Mesenchymal stem cell (in vitro differentiated cells and primary cell): ENCODE results near the gene CHCHD6.

Experiments
- DNase-seq: peaks from one replicate; pipeline ENCODE4 v3.0.0-alpha.2; 2013
- H2AFZ ChIP-seq: one replicate; pipeline ENCODE4 v1.6.1; 2013; ENCODE audit warnings: low read depth, mild to moderate bottlenecking, control low read depth, inconsistent platforms, low read length, moderate library complexity
- H2AK5ac ChIP-seq: 2 replicates; pipeline ENCODE4 v1.6.1; 2013; ENCODE audit warnings: low read length, moderate library complexity, mild to moderate bottlenecking, inconsistent platforms; ENCODE audit not compliant: severe bottlenecking
- H2BK120ac ChIP-seq: one replicate; pipeline ENCODE4 v1.6.1; 2013; ENCODE audit warnings: low read depth, mild to moderate bottlenecking, inconsistent platforms, low read length, moderate library complexity
- H2BK12ac ChIP-seq, 2 experiments: one replicate each; pipeline ENCODE4 v1.6.1; 2013; ENCODE audit warnings: inconsistent platforms in 2 of 2, low read length in 2 of 2, mild to moderate bottlenecking in 2 of 2, moderate library complexity in 2 of 2, control low read depth in 1 of 2
- H2BK15ac ChIP-seq: one replicate; pipeline ENCODE4 v1.6.1; 2013; ENCODE audit warnings: mild to moderate bottlenecking, low read depth, inconsistent platforms; ENCODE audit not compliant: poor library complexity, severe bottlenecking
- H2BK5ac ChIP-seq: 2 replicates; pipeline ENCODE4 v1.6.1; 2013; ENCODE audit warnings: low read depth, mild to moderate bottlenecking, low read length, control low read depth, inconsistent platforms; ENCODE audit not compliant: poor library complexity, severe bottlenecking
- H3K14ac ChIP-seq, 2 experiments: one replicate each; pipeline ENCODE4 v1.6.1; 2013; ENCODE audit warnings: inconsistent platforms in 2 of 2, low read length in 2 of 2, control low read depth in 1 of 2, mild to moderate bottlenecking in 1 of 2, moderate library complexity in 1 of 2
- H3K18ac ChIP-seq, 2 experiments: one replicate each; pipeline ENCODE4 v1.6.1; 2013; ENCODE audit warnings: inconsistent platforms in 2 of 2, low read length in 2 of 2, control low read depth in 1 of 2, low read depth in 1 of 2, mild to moderate bottlenecking in 1 of 2
- H3K23ac ChIP-seq, 2 experiments: one replicate each; pipeline ENCODE4 v1.6.1; 2013; ENCODE audit warnings: inconsistent platforms in 2 of 2, low read length in 2 of 2, mild to moderate bottlenecking in 2 of 2, moderate library complexity in 2 of 2, control low read depth in 1 of 2
- H3K27ac ChIP-seq: 2 replicates; pipeline ENCODE4 v1.5.1; 2013; ENCODE audit warnings: mild to moderate bottlenecking, moderate library complexity, low read length, control low read depth, inconsistent platforms; ENCODE audit not compliant: poor library complexity, severe bottlenecking
- H3K27me3 ChIP-seq, 2 experiments: 2 replicates each; pipeline versions ENCODE4 v1.6.1 to v1.7.0; 2013; ENCODE audit warnings: low read length in 2 of 2, mild to moderate bottlenecking in 2 of 2, moderate library complexity in 2 of 2, control low read depth in 1 of 2, inconsistent platforms in 1 of 2; ENCODE audit not compliant: control insufficient read depth in 1 of 2, insufficient read depth in 1 of 2
- H3K36me3 ChIP-seq, 2 experiments: 2 replicates each; pipeline versions ENCODE4 v1.6.1 to v1.7.0; 2013; ENCODE audit warnings: low read length in 2 of 2, control low read depth in 1 of 2, inconsistent platforms in 1 of 2, low read depth in 1 of 2, mild to moderate bottlenecking in 1 of 2; ENCODE audit not compliant: insufficient read depth in 2 of 2, control insufficient read depth in 1 of 2
- H3K4ac ChIP-seq, 2 experiments: one replicate each; pipeline ENCODE4 v1.6.1; 2013; ENCODE audit warnings: inconsistent platforms in 2 of 2, low read length in 2 of 2, mild to moderate bottlenecking in 2 of 2, moderate library complexity in 2 of 2, control low read depth in 1 of 2, low read depth in 1 of 2
- H3K4me1 ChIP-seq: 2 replicates; pipeline ENCODE4 v1.6.1; 2013; ENCODE audit warnings: low read depth, low read length, control low read depth; ENCODE audit not compliant: control insufficient read depth, insufficient read depth
- H3K4me2 ChIP-seq: 2 replicates; pipeline ENCODE4 v1.6.1; 2013; ENCODE audit warnings: low read length, mild to moderate bottlenecking, inconsistent platforms; ENCODE audit not compliant: poor library complexity, severe bottlenecking
- H3K4me3 ChIP-seq, 2 experiments: 2 replicates each; pipeline versions ENCODE4 v1.5.1 to v1.7.0; 2013; ENCODE audit warnings: low read length in 2 of 2, mild to moderate bottlenecking in 2 of 2, control low read depth in 1 of 2, low read depth in 1 of 2; ENCODE audit not compliant: insufficient read depth in 1 of 2
- H3K79me1 ChIP-seq: replicated peaks from 2 replicates; pipeline ENCODE4 v1.6.1; 2013; ENCODE audit warnings: mild to moderate bottlenecking, control low read depth, low read length, inconsistent platforms; ENCODE audit not compliant: poor library complexity, severe bottlenecking
- H3K9ac ChIP-seq: 2 replicates; pipeline ENCODE4 v1.7.0; 2013; ENCODE audit warnings: mild to moderate bottlenecking, low read length, moderate library complexity
- H3K9me3 ChIP-seq: 2 replicates; pipeline ENCODE4 v1.7.0; 2013; ENCODE audit warnings: mild to moderate bottlenecking, low read length; ENCODE audit not compliant: control insufficient read depth
- H4K8ac ChIP-seq: one replicate; pipeline ENCODE4 v1.6.1; 2013; ENCODE audit warnings: inconsistent platforms, mild to moderate bottlenecking, low read length, moderate library complexity
- H4K91ac ChIP-seq: one replicate; pipeline ENCODE4 v1.6.1; 2013; ENCODE audit warnings: mild to moderate bottlenecking, low read length, inconsistent platforms
- WGBS: methylation state at CpG from one replicate; pipeline ENCODE4 v1.1.7; 2013; ENCODE audit warnings: mixed read lengths; 5-methylcytosine and 5-hydroxymethylcytosine counted together

CHCHD6 gene

GRCh38 chr3:126749547-126749875, 45.5 kb downstream of the CHCHD6 start:
- Histone ChIP-seq H2BK12ac (no peak overlapping the region), H3K79me1 (peaks cover 16% of the 10 kb centered on the region), H2BK15ac (no peak overlapping the region), H3K4me3 (no peak overlapping the region), H4K8ac (no peak overlapping the region), H3K4me2 (no peak overlapping the region), H3K36me3 (no peaks in the 10 kb centered on the region), H4K91ac (no peak overlapping the region), H3K18ac (no peak overlapping the region), H3K27ac (no peak overlapping the region), H2BK5ac (no peak overlapping the region), H3K4ac (no peak overlapping the region), H3K14ac (no peak overlapping the region), H3K9ac (no peak overlapping the region), H3K9me3 (no peaks in the 10 kb centered on the region), H2AK5ac (no peak overlapping the region), H2AFZ (no peak overlapping the region), H3K4me1 (peaks cover 29% of the 10 kb centered on the region), H3K23ac (no peak overlapping the region), H2BK120ac (no peak overlapping the region), H3K27me3 (no peaks in the 10 kb centered on the region)
- DNase-seq: no peak
- WGBS: 99% methylated on average over 3 of the region's 3 CpGs

GRCh38 chr3:126749931-126750755, 46.1 kb downstream of the CHCHD6 start:
- peaks cover 30% of the 10 kb centered on the region for H3K4me1 ChIP-seq
- H3K23ac ChIP-seq: no peak overlapping the region
- H2BK12ac ChIP-seq: no peak overlapping the region
- no peak overlapping the region for H3K4me3 ChIP-seq
- H2BK15ac ChIP-seq: no peak overlapping the region
- no peak overlapping the region for H3K27ac ChIP-seq
- WGBS: 94% methylated on average over 8 of the region's 8 CpGs
- no peak overlapping the region for H3K4ac ChIP-seq
- H4K91ac ChIP-seq: peak overlapping the region; percentile 10
- H3K79me1 ChIP-seq: peaks cover 21% of the 10 kb centered on the region
- no peaks in the 10 kb centered on the region for H3K27me3 ChIP-seq
- no peak overlapping the region for H2AK5ac ChIP-seq
- H3K9me3 ChIP-seq: no peaks in the 10 kb centered on the region
- no peak overlapping the region for H3K18ac ChIP-seq
- no peak overlapping the region for H3K9ac ChIP-seq
- H3K14ac ChIP-seq: no peak overlapping the region
- no peak for DNase-seq
- H3K36me3 ChIP-seq: no peaks in the 10 kb centered on the region
- H4K8ac ChIP-seq: peak overlapping the region; percentile 22
- H2BK120ac ChIP-seq: no peak overlapping the region
- H2BK5ac ChIP-seq: no peak overlapping the region
- no peak overlapping the region for H3K4me2 ChIP-seq
- no peak overlapping the region for H2AFZ ChIP-seq

- H3K27ac ChIP-seq: no peak overlapping the region
- no peak overlapping the region for H2BK5ac ChIP-seq
- no peak overlapping the region for H2AK5ac ChIP-seq
- no peaks in the 10 kb centered on the region for H3K27me3 ChIP-seq
- peak; percentile 14 for DNase-seq
- H3K9me3 ChIP-seq: no peaks in the 10 kb centered on the region
- H4K91ac ChIP-seq: no peak overlapping the region
- H3K9ac ChIP-seq: no peak overlapping the region
- peaks cover 30% of the 10 kb centered on the region for H3K4me1 ChIP-seq
- H4K8ac ChIP-seq: no peak overlapping the region
- H3K4ac ChIP-seq: no peak overlapping the region
- H2BK120ac ChIP-seq: no peak overlapping the region
- H3K79me1 ChIP-seq: peaks cover 24% of the 10 kb centered on the region
- H3K23ac ChIP-seq: no peak overlapping the region
- H2BK12ac ChIP-seq: no peak overlapping the region
- H3K4me3 ChIP-seq: no peak overlapping the region
- no peak overlapping the region for H3K14ac ChIP-seq
- H3K36me3 ChIP-seq: no peaks in the 10 kb centered on the region
- 46% methylated on average over 4 of the region's 4 CpGs for WGBS
- no peak overlapping the region for H2BK15ac ChIP-seq
- H2AFZ ChIP-seq: no peak overlapping the region
- H3K18ac ChIP-seq: no peak overlapping the region
- H3K4me2 ChIP-seq: no peak overlapping the region
Observed at GRCh38 chr3:126750756-126751121, 46.7 kb downstream of the CHCHD6 start.

GRCh38 chr3:126751611-126752302, 47.7 kb downstream of the CHCHD6 start:
- H2AK5ac ChIP-seq: peak overlapping the region; percentile 1
- H3K18ac ChIP-seq: peak overlapping the region in 1 of 2 experiments; percentile 8
- H3K9ac ChIP-seq: peak overlapping the region; percentile 65
- H3K27me3 ChIP-seq: no peaks in the 10 kb centered on the region
- DNase-seq: no peak
- H2BK5ac ChIP-seq: no peak overlapping the region
- H2BK15ac ChIP-seq: no peak overlapping the region
- WGBS: 72% methylated on average over 7 of the region's 7 CpGs
- H3K36me3 ChIP-seq: no peaks in the 10 kb centered on the region
- H4K8ac ChIP-seq: no peak overlapping the region
- no peak overlapping the region for H3K4me3 ChIP-seq
- H3K27ac ChIP-seq: no peak overlapping the region
- peaks cover 23% of the 10 kb centered on the region for H3K4me1 ChIP-seq
- H3K9me3 ChIP-seq: no peaks in the 10 kb centered on the region
- H2AFZ ChIP-seq: no peak overlapping the region
- H3K23ac ChIP-seq: no peak overlapping the region
- no peak overlapping the region for H3K14ac ChIP-seq
- no peak overlapping the region for H4K91ac ChIP-seq
- no peak overlapping the region for H2BK120ac ChIP-seq
- no peak overlapping the region for H3K4ac ChIP-seq
- H2BK12ac ChIP-seq: peak overlapping the region in 1 of 2 experiments; percentile 47
- no peak overlapping the region for H3K4me2 ChIP-seq
- peaks cover 26% of the 10 kb centered on the region for H3K79me1 ChIP-seq
